Left lung (tissue), 10 donors: ENCODE data around the gene SREBF1. TPM values are rescaled to one million over a fixed set of nuclear protein-coding genes. Genes with fewer than 3 reads are reported as not detected.

Source experiments
- ATAC-seq: fragments of 200-7000 bp; cut with Tn5 transposase; one replicate; pipeline ENCODE4 v1.9.1; 2020; ENCODE audit warnings: moderate library complexity
- DNase-seq, 4 donors: peaks; one replicate each; pipeline ENCODE4 v3.0.0-alpha.2; 2013 to 2020
- H3K27ac ChIP-seq, 2 donors: fragments of 200-600 bp; sonication (generic) in 1 of 2; one replicate each; pipeline versions ENCODE4 v1.5.0 to v1.8.0; 2020 to 2021
- H3K27me3 ChIP-seq, 2 donors: fragments of 200-600 bp; sonication (generic) in 1 of 2; one replicate each; pipeline versions ENCODE4 v1.5.0 to v1.8.0; 2020 to 2021
- H3K36me3 ChIP-seq, 2 donors: fragments of 200-600 bp; sonication (generic) in 1 of 2; one replicate each; pipeline versions ENCODE4 v1.5.0 to v1.8.0; 2020 to 2021
- H3K4me1 ChIP-seq, 2 donors: fragments of 200-600 bp; one replicate each; pipeline ENCODE4 v1.8.0; 2021
- H3K4me3 ChIP-seq, 2 donors: fragments of 200-600 bp; sonication (generic) in 1 of 2; one replicate each; pipeline versions ENCODE4 v1.5.0 to v1.8.0; 2020 to 2021; ENCODE audit warnings: mild to moderate bottlenecking in 1 of 2
- H3K9me3 ChIP-seq, 2 donors: fragments of 200-600 bp; sonication (generic) in 1 of 2; one replicate each; pipeline versions ENCODE4 v1.5.0 to v1.8.0; 2020 to 2021
- CTCF ChIP-seq, 2 donors: fragments of 200-600 bp; sonication (generic) in 1 of 2; IDR thresholded peaks; one replicate each; pipeline versions ENCODE4 v1.5.0 to v1.8.0; 2021; ENCODE audit warnings: antibody characterized with exemption in 2 of 2
- intact Hi-C, 2 donors: fragments of 100-400 bp; cut with DNase I; formaldehyde crosslinking; loops; one replicate each; pipeline versions ENCODE4 v1.11.2 to v1.14.2; 2022
- polyA plus RNA-seq, 6 donors: library from polyadenylated mRNA; unstranded; fragments of 120-200 nt; gene quantifications; one replicate each; pipeline ENCODE4 v1.2.1, GENCODE V29; 2013; ENCODE audit not compliant: insufficient read length in 6 of 6
- total RNA-seq, 2 donors: library from RNA; stranded (reverse); fragmentation: NEBNext Ultra II Directional; extraction: Animal tissue kit (Norgen Biotek cat#: 25700); gene quantifications; one replicate each; pipeline ENCODE4 v1.2.1, GENCODE V29; 2021
- donor health status: DM: no; HTN: yes; CAD: no.
- donor health status: DM: no; HTN: no; CAD: no.

Gene SREBF1
- total and polyA plus RNA-seq, 8 donors: 27.9 to 122 (median 46.4) TPM

GRCh38 chr17:17767887-17768418 lies 68.8 kb downstream of the SREBF1 start:
- no peaks in the 10 kb centered on the region for H3K9me3 ChIP-seq
- H3K36me3 ChIP-seq: peaks cover 0 to 16% of the 10 kb centered on the region in 2 donors
- no peak overlapping the region for H3K27ac ChIP-seq
- H3K4me1 ChIP-seq: peaks cover 9 to 10% of the 10 kb centered on the region in 2 donors
- intact Hi-C loops: no loop called here
- no peak for TF ChIP-seq CTCF (IDR thresholded peaks at IDR 0.05)
- ATAC-seq: no peak
- no peak overlapping the region for H3K4me3 ChIP-seq
- no peak for DNase-seq
- no peaks in the 10 kb centered on the region for H3K27me3 ChIP-seq

- peaks cover 9 to 10% of the 10 kb centered on the region in 2 donors for H3K4me1 ChIP-seq
- no peak for ATAC-seq
These were observed 69.5 kb downstream of the SREBF1 start for GRCh38 chr17:17767154-17767869.

GRCh38 chr17:17766744-17767120 lies 70.1 kb downstream of the SREBF1 start:
- no peaks in the 10 kb centered on the region for H3K9me3 ChIP-seq
- peaks cover 0 to 16% of the 10 kb centered on the region in 2 donors for H3K36me3 ChIP-seq
- ATAC-seq (no peak), DNase-seq (no peak)
- intact Hi-C loops: no loop called here
- H3K4me3 ChIP-seq: no peak overlapping the region
- TF ChIP-seq CTCF (IDR thresholded peaks at IDR 0.05): no peak
- H3K4me1 ChIP-seq: peaks cover 9 to 10% of the 10 kb centered on the region in 2 donors
- no peak overlapping the region for H3K27ac ChIP-seq
- H3K27me3 ChIP-seq: no peaks in the 10 kb centered on the region

More at GRCh38 chr17:17767154-17767869, 69.5 kb downstream of the SREBF1 start:
- TF ChIP-seq CTCF (IDR thresholded peaks at IDR 0.05): no peak
- Histone ChIP-seq H3K9me3 (no peaks in the 10 kb centered on the region), H3K4me3 (no peak overlapping the region), H3K36me3 (peaks cover 0 to 16% of the 10 kb centered on the region in 2 donors), H3K27ac (no peak overlapping the region), H3K27me3 (no peaks in the 10 kb centered on the region)
- intact Hi-C loops: no loop called here
- DNase-seq: no peak

GRCh38 chr17:17766077-17766743 lies 70.6 kb downstream of the SREBF1 start:
- H3K36me3 ChIP-seq: peaks cover 0 to 16% of the 10 kb centered on the region in 2 donors
- no peaks in the 10 kb centered on the region for H3K27me3 ChIP-seq
- no peak for DNase-seq
- no peak overlapping the region for H3K27ac ChIP-seq
- H3K9me3 ChIP-seq: no peaks in the 10 kb centered on the region
- intact Hi-C loops: no loop called here
- TF ChIP-seq CTCF (IDR thresholded peaks at IDR 0.05): no peak
- ATAC-seq: no peak
- peaks cover 9 to 10% of the 10 kb centered on the region in 2 donors for H3K4me1 ChIP-seq
- no peak overlapping the region for H3K4me3 ChIP-seq
